ENCODE data around the gene GGCX.
A peak's percentile ranks its signal among the peaks of the same experiment; 100 is the strongest.
"Not testable (repeated sequence)": the region's sequence is repeated elsewhere in the genome, so short reads cannot be mapped to it uniquely, and the experiment has no call there.

The GGCX gene

DNA sequence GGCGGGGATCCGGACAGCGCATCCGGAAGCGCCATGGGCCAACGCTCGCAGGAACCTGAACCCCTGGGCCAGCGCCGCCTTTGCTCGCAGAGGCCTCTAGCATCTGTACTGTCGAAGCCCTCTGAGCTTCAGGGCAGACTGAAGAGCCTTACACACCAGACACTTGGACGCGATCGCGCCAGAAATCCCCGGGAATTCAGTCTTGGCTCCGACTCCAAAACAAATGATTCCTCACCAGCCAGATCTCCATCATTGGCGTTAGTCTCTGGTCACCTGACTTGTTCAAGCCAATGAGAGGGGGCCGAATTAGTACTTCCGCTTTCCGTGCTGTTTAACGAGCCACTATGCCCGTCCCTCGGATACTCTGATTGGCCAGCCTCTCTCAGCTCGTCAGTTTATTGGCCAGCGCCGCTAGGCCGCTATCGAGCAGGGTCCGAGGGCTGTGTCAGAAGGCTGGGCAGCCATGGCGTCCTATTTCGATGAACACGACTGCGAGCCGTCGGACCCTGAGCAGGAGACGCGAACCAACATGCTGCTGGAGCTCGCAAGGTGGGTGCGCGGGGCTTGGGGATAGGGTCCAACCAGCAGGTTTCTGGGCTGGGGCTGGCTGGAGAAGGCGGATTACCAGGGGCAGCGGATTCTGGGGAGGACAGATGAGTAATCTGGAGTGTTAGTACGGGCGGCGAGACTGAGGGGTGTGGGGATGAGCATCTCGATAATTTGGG is 34.2 kb upstream of the GGCX start, which contains the start of gene RNF181:
Gene RNF181, plus strand, starts transcription at position 445 of the 725 bp plus-strand sequence. Its CDS starts 19 bp downstream, at position 464.
- H3K27ac ChIP-seq (ENCODE audit: low read depth, low read length): peak within 1 kb of the TSS; percentile 51
- no peak within 1 kb of the TSS for H3K23ac ChIP-seq (ENCODE audit: low read length)
- H4K8ac ChIP-seq (ENCODE audit: low read depth, low read length): no peak within 1 kb of the TSS
- H3K4me2 ChIP-seq (ENCODE audit: low read length): peak within 1 kb of the TSS; percentile 92
- peak within 1 kb of the TSS; percentile 76 for H3K18ac ChIP-seq (ENCODE audit: low read length)
- no peak within 1 kb of the TSS for H2AK5ac ChIP-seq (ENCODE audit: low read length)
- H2BK5ac ChIP-seq (ENCODE audit: low read length): peak within 1 kb of the TSS; percentile 57
- no peak within 1 kb of the TSS for H2BK120ac ChIP-seq (ENCODE audit: low read depth, low read length)
- no peaks in the 10 kb centered on the region for H3K27me3 ChIP-seq (ENCODE audit: insufficient read depth, low read length, poor library complexity)
- H3K56ac ChIP-seq (ENCODE audit: low read length): peak within 1 kb of the TSS; percentile 94
- H3K79me2 ChIP-seq (ENCODE audit: control insufficient read depth, insufficient read depth, low read length): peaks cover 15% of the 10 kb centered on the region
- peak within 1 kb of the TSS; percentile 58 for H3K4ac ChIP-seq (ENCODE audit: low read depth, low read length)
- H3K4me1 ChIP-seq (ENCODE audit: control insufficient read depth, low read depth, low read length): peaks cover 2% of the 10 kb centered on the region
- peak within 1 kb of the TSS; percentile 90 for H3K9ac ChIP-seq (ENCODE audit: low read length)
- H4K5ac ChIP-seq (ENCODE audit: low read length): no peak within 1 kb of the TSS
- WGBS (ENCODE audit: extremely low coverage, insufficient coverage, low lambda C conversion rate): no CpG with 5 or more reads among the region's 47 CpGs
- H3K36me3 ChIP-seq (ENCODE audit: control insufficient read depth, insufficient read depth, low read length): peaks cover 8% of the 10 kb centered on the region
- peak; percentile 99 for DNase-seq
- peaks cover 18% of the 10 kb centered on the region for H3K79me1 ChIP-seq (ENCODE audit: low read length)
- peak within 1 kb of the TSS; percentile 85 for H3K4me3 ChIP-seq (ENCODE audit: low read length)
- no peak within 1 kb of the TSS for H2BK15ac ChIP-seq (replicated peaks; ENCODE audit: low read depth)

DNA sequence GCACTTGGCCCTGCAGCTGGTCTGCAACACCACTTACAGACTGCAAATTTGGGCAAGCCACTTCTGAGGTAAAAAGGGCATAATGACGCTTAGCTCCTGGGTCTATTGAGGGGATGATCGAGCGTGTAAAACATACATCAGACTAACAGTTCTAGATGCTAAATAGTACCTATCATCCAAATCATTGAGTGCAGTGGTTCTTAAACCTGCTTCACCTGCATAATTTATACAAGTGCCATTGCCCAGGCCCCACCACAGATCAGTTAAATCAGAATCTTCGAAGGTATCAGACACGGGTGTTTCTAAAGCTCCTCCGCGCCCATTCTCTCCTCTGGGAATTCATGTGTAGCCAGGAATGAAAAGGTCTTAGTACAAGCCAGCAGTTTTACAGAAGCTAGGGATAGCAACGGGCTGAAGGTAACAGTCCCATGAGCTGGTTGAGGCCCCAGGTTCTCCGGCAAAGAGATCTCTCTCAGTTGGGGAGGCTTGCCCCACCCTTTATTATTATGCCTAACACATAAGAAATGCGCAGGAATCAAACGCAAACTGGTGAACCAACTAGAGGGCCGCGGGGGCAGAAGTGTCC is 33.5 kb upstream of the GGCX start:
- Histone ChIP-seq H3K4me3 (ENCODE audit: low read length) (peak overlapping the region; percentile 85), H3K9ac (ENCODE audit: low read length) (peak overlapping the region; percentile 90), H3K27ac (ENCODE audit: low read depth, low read length) (peak overlapping the region; percentile 51), H3K79me1 (ENCODE audit: low read length) (peaks cover 18% of the 10 kb centered on the region), H3K23ac (ENCODE audit: low read length) (no peak overlapping the region), H3K56ac (ENCODE audit: low read length) (peak overlapping the region; percentile 94), H4K8ac (ENCODE audit: low read depth, low read length) (no peak overlapping the region), H3K4me1 (ENCODE audit: control insufficient read depth, low read depth, low read length) (peaks cover 2% of the 10 kb centered on the region), H2AK5ac (ENCODE audit: low read length) (no peak overlapping the region), H4K5ac (ENCODE audit: low read length) (no peak overlapping the region), H2BK5ac (ENCODE audit: low read length) (no peak overlapping the region), H2BK15ac (replicated peaks; ENCODE audit: low read depth) (no peak overlapping the region), H3K36me3 (ENCODE audit: control insufficient read depth, insufficient read depth, low read length) (peaks cover 8% of the 10 kb centered on the region), H2BK120ac (ENCODE audit: low read depth, low read length) (no peak overlapping the region), H3K18ac (ENCODE audit: low read length) (peak overlapping the region; percentile 76), H3K79me2 (ENCODE audit: control insufficient read depth, insufficient read depth, low read length) (peaks cover 15% of the 10 kb centered on the region), H3K27me3 (ENCODE audit: insufficient read depth, low read length, poor library complexity) (no peaks in the 10 kb centered on the region), H3K4ac (ENCODE audit: low read depth, low read length) (peak overlapping the region; percentile 25), H3K4me2 (ENCODE audit: low read length) (peak overlapping the region; percentile 88)
- no peak for DNase-seq
- WGBS (ENCODE audit: extremely low coverage, insufficient coverage, low lambda C conversion rate): no CpG with 5 or more reads among the region's 13 CpGs

DNA sequence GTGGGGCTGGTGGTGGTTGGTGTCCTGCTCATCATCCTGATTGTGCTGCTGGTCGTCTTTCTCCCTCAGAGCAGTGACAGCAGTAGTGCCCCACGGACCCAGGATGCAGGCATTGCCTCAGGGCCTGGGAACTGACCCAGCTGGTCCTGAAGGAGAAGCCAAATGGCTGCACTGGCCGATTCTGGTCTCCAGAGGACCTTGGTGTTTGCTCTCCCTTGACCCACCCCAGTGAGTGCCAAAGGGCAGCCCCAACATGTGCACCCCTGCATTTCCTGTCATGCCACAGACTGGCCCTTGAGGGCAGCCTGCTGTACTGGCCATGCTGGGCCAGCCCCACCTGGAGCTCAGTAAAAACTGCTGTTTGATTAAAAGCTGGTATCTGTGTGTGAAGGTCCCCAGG is 31.7 kb upstream of the GGCX start:
- WGBS (ENCODE audit: extremely low coverage, insufficient coverage, low lambda C conversion rate): no CpG with 5 or more reads among the region's 3 CpGs
- Histone ChIP-seq H3K4me1 (ENCODE audit: control insufficient read depth, low read depth, low read length) (peaks cover 2% of the 10 kb centered on the region), H2BK5ac (ENCODE audit: low read length) (no peak overlapping the region), H2BK15ac (replicated peaks; ENCODE audit: low read depth) (no peak overlapping the region), H3K27me3 (ENCODE audit: insufficient read depth, low read length, poor library complexity) (no peaks in the 10 kb centered on the region), H4K8ac (ENCODE audit: low read depth, low read length) (no peak overlapping the region), H3K79me2 (ENCODE audit: control insufficient read depth, insufficient read depth, low read length) (peaks cover 15% of the 10 kb centered on the region), H3K4me2 (ENCODE audit: low read length) (no peak overlapping the region), H3K36me3 (ENCODE audit: control insufficient read depth, insufficient read depth, low read length) (peaks cover 8% of the 10 kb centered on the region), H3K4me3 (ENCODE audit: low read length) (no peak overlapping the region), H3K9ac (ENCODE audit: low read length) (no peak overlapping the region), H2BK120ac (ENCODE audit: low read depth, low read length) (no peak overlapping the region), H3K4ac (ENCODE audit: low read depth, low read length) (no peak overlapping the region), H3K18ac (ENCODE audit: low read length) (no peak overlapping the region), H4K5ac (ENCODE audit: low read length) (no peak overlapping the region), H3K23ac (ENCODE audit: low read length) (no peak overlapping the region), H2AK5ac (ENCODE audit: low read length) (no peak overlapping the region), H3K79me1 (ENCODE audit: low read length) (peaks cover 18% of the 10 kb centered on the region), H3K56ac (ENCODE audit: low read length) (no peak overlapping the region), H3K27ac (ENCODE audit: low read depth, low read length) (no peak overlapping the region)
- no peak for DNase-seq

- not testable (repeated sequence) for DNase-seq; H3K4me3 ChIP-seq (ENCODE audit: low read length); H3K4me1 ChIP-seq (ENCODE audit: control insufficient read depth, low read depth, low read length); H2AK5ac ChIP-seq (ENCODE audit: low read length); H3K23ac ChIP-seq (ENCODE audit: low read length); H4K8ac ChIP-seq (ENCODE audit: low read depth, low read length); H2BK120ac ChIP-seq (ENCODE audit: low read depth, low read length); H2BK5ac ChIP-seq (ENCODE audit: low read length); H3K4me2 ChIP-seq (ENCODE audit: low read length); H3K27me3 ChIP-seq (ENCODE audit: insufficient read depth, low read length, poor library complexity); H3K9ac ChIP-seq (ENCODE audit: low read length); H3K56ac ChIP-seq (ENCODE audit: low read length); H3K36me3 ChIP-seq (ENCODE audit: control insufficient read depth, insufficient read depth, low read length); H3K18ac ChIP-seq (ENCODE audit: low read length); H4K5ac ChIP-seq (ENCODE audit: low read length); H2BK15ac ChIP-seq (replicated peaks; ENCODE audit: low read depth); H3K27ac ChIP-seq (ENCODE audit: low read depth, low read length); H3K4ac ChIP-seq (ENCODE audit: low read depth, low read length)
- H3K79me2 ChIP-seq (ENCODE audit: control insufficient read depth, insufficient read depth, low read length): peaks cover 15% of the 10 kb centered on the region
- peaks cover 15% of the 10 kb centered on the region for H3K79me1 ChIP-seq (ENCODE audit: low read length)
- WGBS (ENCODE audit: extremely low coverage, insufficient coverage, low lambda C conversion rate): no CpG with 5 or more reads among the region's 9 CpGs
Measured at GRCh38 chr2:85592299-85592698, 31.0 kb upstream of the GGCX start.

GRCh38 chr2:85591563-85591962 is 30.3 kb upstream of the GGCX start:
- H3K36me3 ChIP-seq (ENCODE audit: control insufficient read depth, insufficient read depth, low read length): no peaks in the 10 kb centered on the region
- H2BK5ac ChIP-seq (ENCODE audit: low read length): no peak overlapping the region
- H3K23ac ChIP-seq (ENCODE audit: low read length): no peak overlapping the region
- no peak overlapping the region for H2AK5ac ChIP-seq (ENCODE audit: low read length)
- peaks cover 8% of the 10 kb centered on the region for H3K79me2 ChIP-seq (ENCODE audit: control insufficient read depth, insufficient read depth, low read length)
- H4K8ac ChIP-seq (ENCODE audit: low read depth, low read length): no peak overlapping the region
- no peaks in the 10 kb centered on the region for H3K27me3 ChIP-seq (ENCODE audit: insufficient read depth, low read length, poor library complexity)
- H3K79me1 ChIP-seq (ENCODE audit: low read length): peaks cover 7% of the 10 kb centered on the region
- H3K4me1 ChIP-seq (ENCODE audit: control insufficient read depth, low read depth, low read length): peaks cover 2% of the 10 kb centered on the region
- H3K4me2 ChIP-seq (ENCODE audit: low read length): no peak overlapping the region
- H2BK15ac ChIP-seq (replicated peaks; ENCODE audit: low read depth): no peak overlapping the region
- no peak for DNase-seq
- H3K56ac ChIP-seq (ENCODE audit: low read length): no peak overlapping the region
- H4K5ac ChIP-seq (ENCODE audit: low read length): no peak overlapping the region
- no peak overlapping the region for H3K4me3 ChIP-seq (ENCODE audit: low read length)
- no peak overlapping the region for H3K18ac ChIP-seq (ENCODE audit: low read length)
- no CpG with 5 or more reads among the region's 12 CpGs for WGBS (ENCODE audit: extremely low coverage, insufficient coverage, low lambda C conversion rate)
- H2BK120ac ChIP-seq (ENCODE audit: low read depth, low read length): no peak overlapping the region
- no peak overlapping the region for H3K9ac ChIP-seq (ENCODE audit: low read length)
- no peak overlapping the region for H3K27ac ChIP-seq (ENCODE audit: low read depth, low read length)
- H3K4ac ChIP-seq (ENCODE audit: low read depth, low read length): no peak overlapping the region

All from mesendoderm (in vitro differentiated cells).